Measurements from ENCODE around the gene FERMT2. TPM values are rescaled to one million over a fixed set of nuclear protein-coding genes. Genes with fewer than 3 reads are reported as not detected.

FERMT2 gene
- total and polyA plus RNA-seq, 9 of the 15 experiments (the other 6 are each of a cell fraction or from before 2014, with no cell fraction given) = 0.10 to 1.3 (median 0.40) TPM

DNA sequence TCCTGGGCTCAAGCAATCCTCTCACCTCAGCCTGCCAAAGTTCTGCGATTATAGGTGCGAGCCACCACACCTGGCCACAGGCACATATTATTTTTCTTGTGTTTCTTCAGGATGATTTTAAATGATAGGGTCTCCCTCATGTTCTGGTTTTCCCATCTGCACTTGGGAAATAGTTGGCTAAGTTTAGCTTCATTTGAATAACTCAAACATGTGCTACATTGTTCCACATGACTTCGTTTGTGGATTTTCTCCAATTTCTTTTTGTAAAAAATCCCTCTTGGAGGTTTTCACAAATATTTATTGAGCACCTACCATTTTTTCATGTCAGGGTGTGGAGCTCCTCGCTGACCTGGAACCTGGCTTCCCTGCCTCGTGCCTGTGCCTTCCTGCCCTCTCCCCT is 104.3 kb downstream of the FERMT2 start:
- ChIA-PET CTCF (ENCODE audit: low intra/inter-chr PET ratio) (no interaction called here), POLR2A (no interaction called here)
- no peak overlapping the region for H3K4me3 ChIP-seq
- H3K27me3 ChIP-seq (ENCODE audit: control insufficient read depth in 2 of 2, insufficient read depth in 2 of 2, low read length in 2 of 2) = no peaks in the 10 kb centered on the region; a peak in 3 of 5 replicates
- no peak overlapping the region for H3K4me2 ChIP-seq (ENCODE audit: insufficient read depth, low read length)
- no peaks in the 10 kb centered on the region for H3K79me2 ChIP-seq (ENCODE audit: control insufficient read depth, insufficient read depth, low read length)
- intact Hi-C loops (cut with micrococcal nuclease) (no loop called here), in situ Hi-C loops (cut with MboI) (loop anchor here (25.0 kb wide), 1 partner anchor 559 kb away; no protein-coding TSS in a partner anchor)
- H3K9me3 ChIP-seq (replicated peaks; ENCODE audit: control insufficient read depth, insufficient read depth, low read depth, low read length) = no peaks in the 10 kb centered on the region
- DNase-seq (ENCODE audit: extremely low read depth in 1 of 4, low spot score in 3 of 4) (no peak), ATAC-seq (no peak), FAIRE-seq (no peak)
- no peak overlapping the region for H3K9ac ChIP-seq (ENCODE audit: insufficient read depth in 1 of 2, low read depth in 2 of 2, low read length in 2 of 2)
- no peak overlapping the region for H2AFZ ChIP-seq (ENCODE audit: low read depth, low read length)
- no peak for TF ChIP-seq ZNF165 (CRISPR knock-in tag; IDR thresholded peaks at IDR 0.05; ENCODE audit: borderline replicate concordance)
- TF ChIP-seq ZNF785 (CRISPR knock-in tag; IDR thresholded peaks at IDR 0.05) = no peak
- TF ChIP-seq FOXA1 (IDR thresholded peaks at IDR 0.05; ENCODE audit: borderline replicate concordance) = no peak
- no peak for TF ChIP-seq NUFIP1 (IDR thresholded peaks at IDR 0.05; ENCODE audit: partially characterized antibody)
- no peak for TF ChIP-seq PTBP1 (IDR thresholded peaks at IDR 0.05; ENCODE audit: low read depth, low read length)
- TF ChIP-seq ZNF134 (CRISPR knock-in tag; conservative IDR thresholded peaks at IDR 0.05) = no peak
- TF ChIP-seq SP2 (IDR thresholded peaks at IDR 0.05; ENCODE audit: extremely low read depth, low read depth, low read length, poor library complexity, severe bottlenecking) = no peak
- no peak for TF ChIP-seq PTTG1 (tag; IDR thresholded peaks at IDR 0.05; ENCODE audit: low read depth)
- no peak for TF ChIP-seq CCNT2 (IDR thresholded peaks at IDR 0.05; ENCODE audit: borderline replicate concordance, extremely low read depth, insufficient read length, low read depth, low read length)
- TF ChIP-seq ZNF124 (CRISPR knock-in tag; IDR thresholded peaks at IDR 0.05) = no peak
- TF ChIP-seq DPF2 (IDR thresholded peaks at IDR 0.05) = no peak
- TF ChIP-seq, protein P1, sequence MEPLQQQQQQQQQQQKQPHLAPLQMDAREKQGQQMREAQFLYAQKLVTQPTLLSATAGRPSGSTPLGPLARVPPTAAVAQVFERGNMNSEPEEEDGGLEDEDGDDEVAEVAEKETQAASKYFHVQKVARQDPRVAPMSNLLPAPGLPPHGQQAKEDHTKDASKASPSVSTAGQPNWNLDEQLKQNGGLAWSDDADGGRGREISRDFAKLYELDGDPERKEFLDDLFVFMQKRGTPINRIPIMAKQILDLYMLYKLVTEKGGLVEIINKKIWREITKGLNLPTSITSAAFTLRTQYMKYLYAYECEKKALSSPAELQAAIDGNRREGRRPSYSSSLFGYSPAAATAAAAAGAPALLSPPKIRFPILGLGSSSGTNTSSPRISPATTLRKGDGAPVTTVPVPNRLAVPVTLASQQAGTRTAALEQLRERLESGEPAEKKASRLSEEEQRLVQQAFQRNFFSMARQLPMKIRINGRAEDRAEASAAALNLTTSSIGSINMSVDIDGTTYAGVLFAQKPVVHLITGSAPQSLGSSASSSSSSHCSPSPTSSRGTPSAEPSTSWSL (CRISPR knock-in tag; IDR thresholded peaks at IDR 0.05; ENCODE audit: borderline replicate concordance) = no peak
- no peak for TF ChIP-seq SPI1 (IDR thresholded peaks at IDR 0.05; ENCODE audit: borderline replicate concordance, low read depth, low read length)
- no peak for TF ChIP-seq BRD9 (IDR thresholded peaks at IDR 0.05; ENCODE audit: low read depth, partially characterized antibody)
- no peak for TF ChIP-seq RAD51 (IDR thresholded peaks at IDR 0.05; ENCODE audit: borderline replicate concordance, low read depth)
- TF ChIP-seq ZNF239 (CRISPR knock-in tag; IDR thresholded peaks at IDR 0.05) = no peak
- no peak for TF ChIP-seq FIP1L1 (IDR thresholded peaks at IDR 0.05; ENCODE audit: low read depth, low read length, poor library complexity, severe bottlenecking)
- TF ChIP-seq RBM17 (IDR thresholded peaks at IDR 0.05; ENCODE audit: borderline replicate concordance, low read depth, low read length) = no peak
- no peak for TF ChIP-seq ZNF232 (CRISPR knock-in tag; IDR thresholded peaks at IDR 0.05)
- no peaks in the 10 kb centered on the region for H4K20me1 ChIP-seq (replicated peaks; ENCODE audit: control insufficient read depth, insufficient read depth, low read length)
- no peaks in the 10 kb centered on the region for H3K36me3 ChIP-seq (ENCODE audit: control insufficient read depth, insufficient read depth, low read length)
- no peaks in the 10 kb centered on the region for H3K4me1 ChIP-seq (replicated peaks in 1 of 2; ENCODE audit: control insufficient read depth in 2 of 2, insufficient read depth in 2 of 2, low read length in 2 of 2)
- H3K9me1 ChIP-seq (ENCODE audit: control insufficient read depth, insufficient read depth, low read length) = no peaks in the 10 kb centered on the region
- H3K27ac ChIP-seq (ENCODE audit: extremely low read depth, low read depth, low read length) = no peak overlapping the region
- no TSS peak for BruUV-seq (replicated peaks)
- 0% methylated on average over 3 of the region's 5 CpGs for WGBS (ENCODE audit: insufficient coverage, low coverage, missing lambda C conversion rate)

Data from K562 (cell line).